HCT116 (cell line): ENCODE results near the gene OR10K2. TPM values are rescaled to one million over a fixed set of nuclear protein-coding genes. Genes with fewer than 3 reads are reported as not detected.

Source experiments
- ATAC-seq: fragments of 200-7000 bp; cut with Tn5 transposase; 2 replicates; pipeline ENCODE4 v1.9.1; 2020; ENCODE audit warnings: mild to moderate bottlenecking, moderate library complexity
- BruUV-seq: library from RNA; stranded (reverse); fragments of 400-500 nt; replicated peaks from 2 replicates; lab custom pipeline; 2021; lab: Mats Ljungman, UMichigan
- CTCF ChIA-PET: fragments of 300-600 bp; sonication (Branson Sonifier 250); formaldehyde crosslinking; loops from one replicate; lab custom pipeline; 2021; ENCODE audit warnings: antibody characterized with exemption; lab: Charles Lee
- POLR2A ChIA-PET: fragments of 300-600, 350-600 bp; sonication (Branson Sonifier 250); formaldehyde crosslinking; loops from one replicate; lab custom pipeline; 2021; ENCODE audit warnings: antibody characterized with exemption; lab: Charles Lee
- RAD21 ChIA-PET, 2 experiments: fragments of 300-600 bp; sonication (Branson Sonifier 250); formaldehyde crosslinking; loops; one replicate each; lab custom pipeline; 2023; ENCODE audit warnings: low total read pairs in 2 of 2; ENCODE audit not compliant: uncharacterized antibody in 2 of 2, unreplicated experiment in 2 of 2, low non-redundant PET in 1 of 2; lab: Charles Lee
- DNase-seq: peaks from one replicate; pipeline ENCODE4 v3.0.0-alpha.2; 2010; ENCODE audit warnings: low read depth, low spot score
- H2AFZ ChIP-seq: fragments of 200-600 bp; shearing (Covaris generic), sonication (generic); 2 replicates; pipeline ENCODE4 v1.6.1; 2017; ENCODE audit warnings: low read depth, mixed run types, mixed read lengths, antibody characterized with exemption, low read length; ENCODE audit not compliant: poor library complexity, severe bottlenecking
- H3K27ac ChIP-seq: 2 replicates; pipeline ENCODE4 v1.5.1; 2012; ENCODE audit warnings: low read depth, low read length
- H3K27me3 ChIP-seq: fragments of 200-600 bp; sonication (generic); 2 replicates; pipeline ENCODE4 v1.6.1; 2016; ENCODE audit warnings: mixed run types, low read length, mixed read lengths; ENCODE audit not compliant: insufficient read depth
- H3K36me3 ChIP-seq, 2 experiments: fragments of 200-500 bp in 1 of 2; fragments of 200-600 bp in 1 of 2; sonication (Bioruptor generic) in 1 of 2; sonication (generic) in 1 of 2; 2 replicates each; pipeline versions ENCODE4 v1.5.1 to v1.6.1; 2014 to 2016; ENCODE audit warnings: low read length in 2 of 2, inconsistent platforms in 1 of 2, mixed read lengths in 1 of 2, mixed run types in 1 of 2; ENCODE audit not compliant: insufficient read depth in 2 of 2, control insufficient read depth in 1 of 2
- H3K4me1 ChIP-seq, 2 experiments: fragments of 200-600 bp in 1 of 2; sonication (generic) in 1 of 2; 2 replicates each; pipeline versions ENCODE4 v1.5.1 to v1.6.1; 2012 to 2017; ENCODE audit warnings: low read length in 2 of 2, inconsistent platforms in 1 of 2, mild to moderate bottlenecking in 1 of 2, mixed read lengths in 1 of 2, mixed run types in 1 of 2, moderate library complexity in 1 of 2; ENCODE audit not compliant: insufficient read depth in 2 of 2, control insufficient read depth in 1 of 2
- H3K4me2 ChIP-seq: fragments of 200-600 bp; sonication (generic); 2 replicates; pipeline ENCODE4 v1.6.1; 2017; ENCODE audit warnings: mixed run types, low read length, mixed read lengths
- H3K4me3 ChIP-seq, 2 experiments: fragments of 200-600 bp in 1 of 2; sonication (generic) in 1 of 2; replicated peaks in 1 of 2; 2 replicates each; pipeline ENCODE4 v1.5.1; 2011 to 2016; ENCODE audit warnings: low read length in 2 of 2, control low read depth in 1 of 2, low read depth in 1 of 2, mild to moderate bottlenecking in 1 of 2, mixed read lengths in 1 of 2, mixed run types in 1 of 2
- H3K79me2 ChIP-seq: fragments of 200-600 bp; sonication (generic); 2 replicates; pipeline ENCODE4 v1.6.1; 2017; ENCODE audit warnings: mild to moderate bottlenecking, mixed run types, low read length, moderate library complexity, mixed read lengths; ENCODE audit not compliant: insufficient read depth
- H3K9ac ChIP-seq: fragments of 200-600 bp; sonication (generic); 2 replicates; pipeline ENCODE4 v1.6.1; 2016; ENCODE audit warnings: low read length, mixed read lengths
- H3K9me2 ChIP-seq: fragments of 200-600 bp; sonication (generic), shearing (Covaris generic); 2 replicates; pipeline ENCODE4 v1.6.1; 2017; ENCODE audit warnings: mixed run types, mild to moderate bottlenecking, moderate library complexity; ENCODE audit not compliant: insufficient read depth
- H3K9me3 ChIP-seq, 2 experiments: fragments of 200-500 bp in 1 of 2; fragments of 200-600 bp in 1 of 2; sonication (Bioruptor generic) in 1 of 2; sonication (generic) in 1 of 2; 2 replicates each; pipeline ENCODE4 v1.6.1; 2014 to 2017; ENCODE audit warnings: low read length in 2 of 2, mixed read lengths in 2 of 2, inconsistent platforms in 1 of 2, low read depth in 1 of 2, mild to moderate bottlenecking in 1 of 2, mixed run types in 1 of 2, moderate library complexity in 1 of 2; ENCODE audit not compliant: control insufficient read depth in 1 of 2, insufficient read depth in 1 of 2
- H4K20me1 ChIP-seq: fragments of 200-600 bp; sonication (generic), shearing (Covaris generic); 2 replicates; pipeline ENCODE4 v1.6.1; 2017; ENCODE audit warnings: mixed run types, mild to moderate bottlenecking, moderate library complexity; ENCODE audit not compliant: insufficient read depth
- ATF3 ChIP-seq: IDR thresholded peaks from 2 replicates; pipeline ENCODE4 v1.6.1; 2012
- EGR1 ChIP-seq: IDR thresholded peaks from 2 replicates; pipeline ENCODE4 v1.6.1; 2012; ENCODE audit warnings: low read depth
- ELF1 ChIP-seq: IDR thresholded peaks from 2 replicates; pipeline ENCODE4 v1.6.1; 2012; ENCODE audit warnings: low read depth, borderline replicate concordance
- EZH2 ChIP-seq: fragments of 200-600 bp; sonication (generic); IDR thresholded peaks from 2 replicates; pipeline ENCODE4 v1.6.1; 2017; ENCODE audit warnings: antibody characterized with exemption, mixed run types
- EZH2phosphoT487 ChIP-seq: fragments of 200-600 bp; IDR thresholded peaks from 2 replicates; pipeline ENCODE4 v1.6.1; 2018; ENCODE audit warnings: antibody characterized with exemption, borderline replicate concordance
- FOSL1 ChIP-seq: IDR thresholded peaks from 2 replicates; pipeline ENCODE4 v1.6.1; 2012; ENCODE audit warnings: low read depth
- JUND ChIP-seq: IDR thresholded peaks from 2 replicates; pipeline ENCODE4 v1.6.1; 2012
- POLR2A ChIP-seq: IDR thresholded peaks from 2 replicates; pipeline ENCODE4 v1.7.0; 2011; ENCODE audit warnings: borderline replicate concordance; ENCODE audit not compliant: insufficient read depth, insufficient read length; ENCODE audit errors: extremely low read depth
- POLR2AphosphoS5 ChIP-seq: IDR thresholded peaks from 2 replicates; pipeline ENCODE4 v1.6.1; 2011; ENCODE audit warnings: mild to moderate bottlenecking, low read depth, low read length, moderate library complexity
- RAD21 ChIP-seq: IDR thresholded peaks from 2 replicates; pipeline ENCODE4 v1.6.1; 2012; ENCODE audit warnings: low read depth, mild to moderate bottlenecking
- REST ChIP-seq: IDR thresholded peaks from 2 replicates; pipeline ENCODE4 v1.6.1; 2012; ENCODE audit warnings: low read depth
- SIN3A ChIP-seq: IDR thresholded peaks from 2 replicates; pipeline ENCODE4 v1.6.1; 2012; ENCODE audit warnings: low read depth
- SRF ChIP-seq: IDR thresholded peaks from 2 replicates; pipeline ENCODE4 v1.6.1; 2012; ENCODE audit warnings: low read depth
- TCF7L2 ChIP-seq: IDR thresholded peaks from 2 replicates; pipeline ENCODE4 v1.7.0; 2011; ENCODE audit warnings: borderline replicate concordance, inconsistent platforms; ENCODE audit not compliant: insufficient read depth, insufficient read length; ENCODE audit errors: extremely low read depth
- ZBTB33 ChIP-seq: IDR thresholded peaks from 2 replicates; pipeline ENCODE4 v1.6.1; 2011; ENCODE audit warnings: mild to moderate bottlenecking, low read length, moderate library complexity; ENCODE audit not compliant: insufficient replicate concordance; ENCODE audit errors: extremely low read depth
- ZFX ChIP-seq: fragments of 450-650 bp; IDR thresholded peaks from 2 replicates; pipeline ENCODE4 v1.6.1; 2017
- ZNF274 ChIP-seq: fragments of 200-500 bp; sonication (Bioruptor generic); IDR thresholded peaks from 2 replicates; pipeline ENCODE4 v1.6.1; 2014; ENCODE audit warnings: mild to moderate bottlenecking, low read depth, low read length, inconsistent platforms
- intact Hi-C: fragments of 100-400 bp; cut with micrococcal nuclease; formaldehyde crosslinking; loops from 2 replicates; pipeline ENCODE4 v1.10.0; 2022
- total RNA-seq: library from RNA; stranded (reverse); gene quantifications from one replicate; pipeline ENCODE4 v1.2.1, GENCODE V29; 2021; ENCODE audit not compliant: unreplicated experiment

The OR10K2 gene
- total RNA-seq, 1 experiment from 2014 or later: not detected

- TF ChIP-seq EGR1 (no peak), ATF3 (no peak), ZNF274 (no peak), EZH2 (no peak), POLR2AphosphoS5 (no peak), ELF1 (no peak), JUND (no peak), FOSL1 (no peak)
- DNase-seq (no peak), ATAC-seq (no peak)
Observed at GRCh38 chr1:158396646-158397045, 29.4 kb downstream of the OR10K2 start.

GRCh38 chr1:158393476-158393875, 32.6 kb downstream of the OR10K2 start:
- no peaks in the 10 kb centered on the region for H3K79me2 ChIP-seq
- no peaks in the 10 kb centered on the region; the same call in 1 of the 2 replicates for H3K27me3 ChIP-seq
- no peak overlapping the region for H3K27ac ChIP-seq
- DNase-seq: no peak
- no peaks in the 10 kb centered on the region for H4K20me1 ChIP-seq
- no peak overlapping the region for H3K9ac ChIP-seq
- no peak for ATAC-seq
- H3K9me3 ChIP-seq: no peaks in the 10 kb centered on the region
- no peaks in the 10 kb centered on the region for H3K4me1 ChIP-seq
- BruUV-seq: no TSS peak
- ChIA-PET RAD21 (no interaction called here), POLR2A (no interaction called here), CTCF (no interaction called here)
- H3K4me3 ChIP-seq: no peak overlapping the region
- no peaks in the 10 kb centered on the region for H3K9me2 ChIP-seq
- no peaks in the 10 kb centered on the region for H3K36me3 ChIP-seq
- H3K4me2 ChIP-seq: no peak overlapping the region
- H2AFZ ChIP-seq: no peak overlapping the region
- intact Hi-C loops: no loop called here
- TF ChIP-seq POLR2A (no peak), ZBTB33 (no peak), TCF7L2 (no peak), SIN3A (no peak), ZFX (no peak), FOSL1 (no peak), JUND (no peak), ATF3 (no peak), EZH2phosphoT487 (no peak), EZH2 (no peak), REST (no peak), ZNF274 (no peak), RAD21 (no peak), SRF (no peak)

More at GRCh38 chr1:158396646-158397045, 29.4 kb downstream of the OR10K2 start:
- Histone ChIP-seq H2AFZ (no peak overlapping the region), H3K79me2 (no peaks in the 10 kb centered on the region), H3K4me1 (no peaks in the 10 kb centered on the region), H3K9ac (no peak overlapping the region), H4K20me1 (no peaks in the 10 kb centered on the region), H3K4me3 (no peak overlapping the region), H3K27ac (no peak overlapping the region), H3K27me3 (no peaks in the 10 kb centered on the region; the same call in 1 of the 2 replicates), H3K4me2 (no peak overlapping the region), H3K9me2 (no peaks in the 10 kb centered on the region), H3K36me3 (no peaks in the 10 kb centered on the region), H3K9me3 (no peaks in the 10 kb centered on the region)
- intact Hi-C loops: no loop called here
- RAD21 ChIA-PET: no interaction called here
- CTCF ChIA-PET: no interaction called here
- no TSS peak for BruUV-seq
- POLR2A ChIA-PET: no interaction called here
